ENCODE measurements around the gene SNX8. TPM values are rescaled to one million over a fixed set of nuclear protein-coding genes. Genes with fewer than 3 reads are reported as not detected.

The SNX8 gene
- total and polyA plus RNA-seq, 2 of the 4 experiments (the other 2 are of a cell fraction) = 7.7 to 55.9 TPM

- no peaks in the 10 kb centered on the region for H3K27me3 ChIP-seq (ENCODE audit: control insufficient read depth, insufficient read depth, low read length)
- no peak overlapping the region for H3K9ac ChIP-seq (ENCODE audit: low read depth, low read length)
- no peaks in the 10 kb centered on the region for H3K9me3 ChIP-seq (ENCODE audit: control insufficient read depth, insufficient read depth, low read length)
- no peak overlapping the region for H3K18ac ChIP-seq (ENCODE audit: low read depth, low read length)
- DNase-seq (no peak), ATAC-seq (ENCODE audit: low read depth) (no peak)
- H3K79me1 ChIP-seq (ENCODE audit: low read depth in 1 of 2, low read length in 2 of 2) = peaks cover 2 to 12% of the 10 kb centered on the region in 2 experiments; a peak in 3 of 4 replicates
- H3K4me1 ChIP-seq (ENCODE audit: control insufficient read depth, insufficient read depth, low read length) = peaks cover 2% of the 10 kb centered on the region; the same call in 1 of the 2 replicates
- WGBS, 2 experiments (ENCODE audit: extremely low coverage in 2 of 2, insufficient read length in 1 of 2) = no CpG with 5 or more reads among the region's 9 CpGs
- no peak overlapping the region for H2AK9ac ChIP-seq (replicated peaks; ENCODE audit: low read depth, low read length, poor library complexity)
- no peaks in the 10 kb centered on the region for H3K36me3 ChIP-seq (ENCODE audit: control insufficient read depth, insufficient read depth, low read length)
- no peak overlapping the region for H3K4ac ChIP-seq (ENCODE audit: low read depth, low read length)
- no peak overlapping the region for H2BK20ac ChIP-seq (ENCODE audit: low read depth, low read length)
- peaks cover 8% of the 10 kb centered on the region; the same call in 1 of the 2 replicates for H3K9me1 ChIP-seq (ENCODE audit: insufficient read depth, low read length)
- no peak overlapping the region for H4K91ac ChIP-seq (ENCODE audit: insufficient read depth, low read depth, low read length)
- TF ChIP-seq FOS (IDR thresholded peaks at IDR 0.05; ENCODE audit: low read depth, low read length) = no peak
- no peak for TF ChIP-seq USF2 (IDR thresholded peaks at IDR 0.05; ENCODE audit: low read depth, low read length)
- no peak for TF ChIP-seq RAD21 (IDR thresholded peaks at IDR 0.05; ENCODE audit: low read length)
- TF ChIP-seq POLR2A (IDR thresholded peaks at IDR 0.05; ENCODE audit: low read depth, low read length) = no peak
- TF ChIP-seq RFX5 (IDR thresholded peaks at IDR 0.05; ENCODE audit: low read depth, low read length) = no peak
- no peak for TF ChIP-seq BHLHE40 (IDR thresholded peaks at IDR 0.05; ENCODE audit: low read depth, low read length)
- no peak for TF ChIP-seq MAZ (IDR thresholded peaks at IDR 0.05; ENCODE audit: borderline replicate concordance, low read depth, low read length)
- TF ChIP-seq SMC3 (IDR thresholded peaks at IDR 0.05; ENCODE audit: low read depth, low read length) = no peak
- no peak for TF ChIP-seq MXI1 (IDR thresholded peaks at IDR 0.05; ENCODE audit: borderline replicate concordance, low read depth, low read length)
- TF ChIP-seq RCOR1 (IDR thresholded peaks at IDR 0.05; ENCODE audit: insufficient replicate concordance, low read length) = no peak
- TF ChIP-seq NFE2L2 (IDR thresholded peaks at IDR 0.05; ENCODE audit: low read depth, low read length) = no peak
- TF ChIP-seq MAFK (IDR thresholded peaks at IDR 0.05; ENCODE audit: low read depth, low read length) = no peak
- dilution Hi-C loops (cut with HindIII; ENCODE audit: low sequenced_read_pairs, unreplicated experiment) = no loop called here
- H2BK15ac ChIP-seq (ENCODE audit: low read depth, low read length) = no peak overlapping the region
- BruUV-seq (replicated peaks) = no TSS peak
- no peak overlapping the region for H2AFZ ChIP-seq (replicated peaks; ENCODE audit: low read length, poor library complexity)
- intact Hi-C loops (cut with micrococcal nuclease) = no loop called here
- no peak overlapping the region for H3K27ac ChIP-seq (ENCODE audit: insufficient read depth, low read length)
- H4K5ac ChIP-seq (ENCODE audit: low read depth, low read length) = no peak overlapping the region
- no peak overlapping the region for H4K8ac ChIP-seq (ENCODE audit: low read depth in 2 of 2, low read length in 2 of 2)
- no peak overlapping the region for H3K14ac ChIP-seq (replicated peaks; ENCODE audit: low read depth, low read length)
- no peak overlapping the region for H3K56ac ChIP-seq (ENCODE audit: extremely low read depth, insufficient read depth, low read length)
- no peak overlapping the region for H3K23ac ChIP-seq (ENCODE audit: low read depth, low read length)
- H3K4me3 ChIP-seq (ENCODE audit: insufficient read depth, low read depth, low read length) = no peak overlapping the region
- ChIA-PET POLR2A (ENCODE audit: unreplicated experiment) (no interaction called here), CTCF (interaction anchor here (0.7 kb wide), 1 partner anchor 1106 kb away, joined by 3 read pairs; no protein-coding TSS in a partner anchor)
- no peak overlapping the region for H3K4me2 ChIP-seq (ENCODE audit: low read depth, low read length)
- in situ Hi-C loops (cut with MboI; ENCODE audit: low sequenced_read_pairs) = no loop called here
- no peak overlapping the region for H2BK5ac ChIP-seq (ENCODE audit: low read depth, low read length, poor library complexity, severe bottlenecking)
- H2AK5ac ChIP-seq (ENCODE audit: low read depth, low read length) = no peak overlapping the region
- peaks cover 3% of the 10 kb centered on the region; the same call in 1 of the 2 replicates for H4K20me1 ChIP-seq (ENCODE audit: insufficient read depth, low read length)
- H2BK120ac ChIP-seq (ENCODE audit: low read depth, low read length) = no peak overlapping the region
These were observed 35.8 kb upstream of the SNX8 start for GRCh38 chr7:2350055-2350454.

Data from IMR-90 (cell line).